HCT116 (cell line): ENCODE data around the gene BORA. TPM values are rescaled to one million over a fixed set of nuclear protein-coding genes. Genes with fewer than 3 reads are reported as not detected.

Source experiments
- ATAC-seq: fragments of 200-7000 bp; cut with Tn5 transposase; 2 replicates; pipeline ENCODE4 v1.9.1; 2020; ENCODE audit warnings: mild to moderate bottlenecking, moderate library complexity
- BruUV-seq: library from RNA; stranded (reverse); fragments of 400-500 nt; replicated peaks from 2 replicates; lab custom pipeline; 2021; lab: Mats Ljungman, UMichigan
- CTCF ChIA-PET: fragments of 300-600 bp; sonication (Branson Sonifier 250); formaldehyde crosslinking; loops from one replicate; lab custom pipeline; 2021; ENCODE audit warnings: antibody characterized with exemption; lab: Charles Lee
- POLR2A ChIA-PET: fragments of 300-600, 350-600 bp; sonication (Branson Sonifier 250); formaldehyde crosslinking; loops from one replicate; lab custom pipeline; 2021; ENCODE audit warnings: antibody characterized with exemption; lab: Charles Lee
- RAD21 ChIA-PET, 2 experiments: fragments of 300-600 bp; sonication (Branson Sonifier 250); formaldehyde crosslinking; loops; one replicate each; lab custom pipeline; 2023; ENCODE audit warnings: low total read pairs in 2 of 2; ENCODE audit not compliant: uncharacterized antibody in 2 of 2, unreplicated experiment in 2 of 2, low non-redundant PET in 1 of 2; lab: Charles Lee
- DNase-seq: peaks from one replicate; pipeline ENCODE4 v3.0.0-alpha.2; 2010; ENCODE audit warnings: low read depth, low spot score
- H2AFZ ChIP-seq: fragments of 200-600 bp; shearing (Covaris generic), sonication (generic); 2 replicates; pipeline ENCODE4 v1.6.1; 2017; ENCODE audit warnings: low read depth, mixed run types, mixed read lengths, antibody characterized with exemption, low read length; ENCODE audit not compliant: poor library complexity, severe bottlenecking
- H3K27ac ChIP-seq: 2 replicates; pipeline ENCODE4 v1.5.1; 2012; ENCODE audit warnings: low read depth, low read length
- H3K27me3 ChIP-seq: fragments of 200-600 bp; sonication (generic); 2 replicates; pipeline ENCODE4 v1.6.1; 2016; ENCODE audit warnings: mixed run types, low read length, mixed read lengths; ENCODE audit not compliant: insufficient read depth
- H3K36me3 ChIP-seq, 2 experiments: fragments of 200-500 bp in 1 of 2; fragments of 200-600 bp in 1 of 2; sonication (Bioruptor generic) in 1 of 2; sonication (generic) in 1 of 2; 2 replicates each; pipeline versions ENCODE4 v1.5.1 to v1.6.1; 2014 to 2016; ENCODE audit warnings: low read length in 2 of 2, inconsistent platforms in 1 of 2, mixed read lengths in 1 of 2, mixed run types in 1 of 2; ENCODE audit not compliant: insufficient read depth in 2 of 2, control insufficient read depth in 1 of 2
- H3K4me1 ChIP-seq, 2 experiments: fragments of 200-600 bp in 1 of 2; sonication (generic) in 1 of 2; 2 replicates each; pipeline versions ENCODE4 v1.5.1 to v1.6.1; 2012 to 2017; ENCODE audit warnings: low read length in 2 of 2, inconsistent platforms in 1 of 2, mild to moderate bottlenecking in 1 of 2, mixed read lengths in 1 of 2, mixed run types in 1 of 2, moderate library complexity in 1 of 2; ENCODE audit not compliant: insufficient read depth in 2 of 2, control insufficient read depth in 1 of 2
- H3K4me2 ChIP-seq: fragments of 200-600 bp; sonication (generic); 2 replicates; pipeline ENCODE4 v1.6.1; 2017; ENCODE audit warnings: mixed run types, low read length, mixed read lengths
- H3K4me3 ChIP-seq, 2 experiments: fragments of 200-600 bp in 1 of 2; sonication (generic) in 1 of 2; replicated peaks in 1 of 2; 2 replicates each; pipeline ENCODE4 v1.5.1; 2011 to 2016; ENCODE audit warnings: low read length in 2 of 2, control low read depth in 1 of 2, low read depth in 1 of 2, mild to moderate bottlenecking in 1 of 2, mixed read lengths in 1 of 2, mixed run types in 1 of 2
- H3K79me2 ChIP-seq: fragments of 200-600 bp; sonication (generic); 2 replicates; pipeline ENCODE4 v1.6.1; 2017; ENCODE audit warnings: mild to moderate bottlenecking, mixed run types, low read length, moderate library complexity, mixed read lengths; ENCODE audit not compliant: insufficient read depth
- H3K9ac ChIP-seq: fragments of 200-600 bp; sonication (generic); 2 replicates; pipeline ENCODE4 v1.6.1; 2016; ENCODE audit warnings: low read length, mixed read lengths
- H3K9me2 ChIP-seq: fragments of 200-600 bp; sonication (generic), shearing (Covaris generic); 2 replicates; pipeline ENCODE4 v1.6.1; 2017; ENCODE audit warnings: mixed run types, mild to moderate bottlenecking, moderate library complexity; ENCODE audit not compliant: insufficient read depth
- H3K9me3 ChIP-seq, 2 experiments: fragments of 200-500 bp in 1 of 2; fragments of 200-600 bp in 1 of 2; sonication (Bioruptor generic) in 1 of 2; sonication (generic) in 1 of 2; 2 replicates each; pipeline ENCODE4 v1.6.1; 2014 to 2017; ENCODE audit warnings: low read length in 2 of 2, mixed read lengths in 2 of 2, inconsistent platforms in 1 of 2, low read depth in 1 of 2, mild to moderate bottlenecking in 1 of 2, mixed run types in 1 of 2, moderate library complexity in 1 of 2; ENCODE audit not compliant: control insufficient read depth in 1 of 2, insufficient read depth in 1 of 2
- H4K20me1 ChIP-seq: fragments of 200-600 bp; sonication (generic), shearing (Covaris generic); 2 replicates; pipeline ENCODE4 v1.6.1; 2017; ENCODE audit warnings: mixed run types, mild to moderate bottlenecking, moderate library complexity; ENCODE audit not compliant: insufficient read depth
- ATF3 ChIP-seq: IDR thresholded peaks from 2 replicates; pipeline ENCODE4 v1.6.1; 2012
- CEBPB ChIP-seq: IDR thresholded peaks from 2 replicates; pipeline ENCODE4 v1.6.1; 2012; ENCODE audit warnings: low read depth
- CTCF ChIP-seq, 3 experiments: fragments of 200-600 bp in 1 of 3; sonication (generic) in 1 of 3; IDR thresholded peaks in 2 of 3; conservative IDR thresholded peaks in 1 of 3; 2 replicates each; pipeline ENCODE4 v1.5.1; 2012 to 2017; ENCODE audit warnings: low read depth in 2 of 3, low read length in 2 of 3, antibody characterized with exemption in 1 of 3, borderline replicate concordance in 1 of 3, control low read depth in 1 of 3, mild to moderate bottlenecking in 1 of 3, mixed read lengths in 1 of 3, mixed run types in 1 of 3, moderate library complexity in 1 of 3; ENCODE audit not compliant: insufficient read depth in 1 of 3
- EGR1 ChIP-seq: IDR thresholded peaks from 2 replicates; pipeline ENCODE4 v1.6.1; 2012; ENCODE audit warnings: low read depth
- ELF1 ChIP-seq: IDR thresholded peaks from 2 replicates; pipeline ENCODE4 v1.6.1; 2012; ENCODE audit warnings: low read depth, borderline replicate concordance
- EZH2 ChIP-seq: fragments of 200-600 bp; sonication (generic); IDR thresholded peaks from 2 replicates; pipeline ENCODE4 v1.6.1; 2017; ENCODE audit warnings: antibody characterized with exemption, mixed run types
- EZH2phosphoT487 ChIP-seq: fragments of 200-600 bp; IDR thresholded peaks from 2 replicates; pipeline ENCODE4 v1.6.1; 2018; ENCODE audit warnings: antibody characterized with exemption, borderline replicate concordance
- FOSL1 ChIP-seq: IDR thresholded peaks from 2 replicates; pipeline ENCODE4 v1.6.1; 2012; ENCODE audit warnings: low read depth
- JUND ChIP-seq: IDR thresholded peaks from 2 replicates; pipeline ENCODE4 v1.6.1; 2012
- MAX ChIP-seq: IDR thresholded peaks from 2 replicates; pipeline ENCODE4 v1.6.1; 2012
- POLR2A ChIP-seq: IDR thresholded peaks from 2 replicates; pipeline ENCODE4 v1.7.0; 2011; ENCODE audit warnings: borderline replicate concordance; ENCODE audit not compliant: insufficient read depth, insufficient read length; ENCODE audit errors: extremely low read depth
- POLR2AphosphoS5 ChIP-seq: IDR thresholded peaks from 2 replicates; pipeline ENCODE4 v1.6.1; 2011; ENCODE audit warnings: mild to moderate bottlenecking, low read depth, low read length, moderate library complexity
- REST ChIP-seq: IDR thresholded peaks from 2 replicates; pipeline ENCODE4 v1.6.1; 2012; ENCODE audit warnings: low read depth
- TCF7L2 ChIP-seq: IDR thresholded peaks from 2 replicates; pipeline ENCODE4 v1.7.0; 2011; ENCODE audit warnings: borderline replicate concordance, inconsistent platforms; ENCODE audit not compliant: insufficient read depth, insufficient read length; ENCODE audit errors: extremely low read depth
- ZNF274 ChIP-seq: fragments of 200-500 bp; sonication (Bioruptor generic); IDR thresholded peaks from 2 replicates; pipeline ENCODE4 v1.6.1; 2014; ENCODE audit warnings: mild to moderate bottlenecking, low read depth, low read length, inconsistent platforms
- intact Hi-C: fragments of 100-400 bp; cut with micrococcal nuclease; formaldehyde crosslinking; loops from 2 replicates; pipeline ENCODE4 v1.10.0; 2022
- total RNA-seq: library from RNA; stranded (reverse); gene quantifications from one replicate; pipeline ENCODE4 v1.2.1, GENCODE V29; 2021; ENCODE audit not compliant: unreplicated experiment

BORA gene
- total RNA-seq, 1 experiment from 2014 or later: 27.6 TPM

- RAD21 ChIA-PET: no interaction called here
- no peak overlapping the region for H3K4me2 ChIP-seq
- no peaks in the 10 kb centered on the region for H3K27me3 ChIP-seq
- no TSS peak for BruUV-seq
- no peak overlapping the region for H3K9ac ChIP-seq
- H2AFZ ChIP-seq: no peak overlapping the region
- H3K79me2 ChIP-seq: no peaks in the 10 kb centered on the region
- no peaks in the 10 kb centered on the region for H3K9me3 ChIP-seq
- CTCF ChIA-PET: no interaction called here
- ATAC-seq (no peak), DNase-seq (no peak)
- no peak for TF ChIP-seq CEBPB
- TF ChIP-seq EZH2phosphoT487: no peak
- no peak for TF ChIP-seq ELF1
- no peak for TF ChIP-seq ATF3
- TF ChIP-seq CTCF (IDR thresholded peaks at IDR 0.05 in 2 of 3, conservative IDR thresholded peaks at IDR 0.05 in 1 of 3; ENCODE audit: borderline replicate concordance in 1 of 3, insufficient read depth in 1 of 3, low read depth in 2 of 3, low read length in 2 of 3): no peak
- TF ChIP-seq POLR2A: no peak
- TF ChIP-seq JUND: no peak
- TF ChIP-seq POLR2AphosphoS5: no peak
- H3K4me1 ChIP-seq: no peaks in the 10 kb centered on the region
- no peak overlapping the region for H3K4me3 ChIP-seq
- no peak overlapping the region for H3K27ac ChIP-seq
- no peaks in the 10 kb centered on the region for H4K20me1 ChIP-seq
- POLR2A ChIA-PET: no interaction called here
- H3K9me2 ChIP-seq: no peaks in the 10 kb centered on the region
- intact Hi-C loops: no loop called here
- no peaks in the 10 kb centered on the region for H3K36me3 ChIP-seq
These were observed 27.2 kb upstream of the BORA start for GRCh38 chr13:72700509-72700908.

- POLR2A ChIA-PET: no interaction called here
- no peak for TF ChIP-seq CEBPB
- TF ChIP-seq FOSL1: no peak
- TF ChIP-seq EZH2: no peak
- TF ChIP-seq ZNF274: no peak
- no peak for TF ChIP-seq EGR1
- no peak for TF ChIP-seq TCF7L2
- no peak for TF ChIP-seq JUND
- no peak for TF ChIP-seq MAX
- no peak for TF ChIP-seq REST
- no peak for TF ChIP-seq ELF1
- TF ChIP-seq ATF3: no peak
- no peak for TF ChIP-seq EZH2phosphoT487
These were observed 10.9 kb upstream of the BORA start for GRCh38 chr13:72716776-72717175.

More at GRCh38 chr13:72716776-72717175, 10.9 kb upstream of the BORA start:
- ChIA-PET CTCF (no interaction called here), RAD21 (no interaction called here)
- Histone ChIP-seq H2AFZ (no peak overlapping the region), H3K4me1 (no peaks in the 10 kb centered on the region), H4K20me1 (no peaks in the 10 kb centered on the region), H3K4me2 (no peak overlapping the region), H3K4me3 (no peak overlapping the region), H3K9me2 (no peaks in the 10 kb centered on the region), H3K27me3 (no peaks in the 10 kb centered on the region), H3K9ac (no peak overlapping the region), H3K27ac (no peak overlapping the region), H3K79me2 (peaks cover 92% of the 10 kb centered on the region), H3K9me3 (no peaks in the 10 kb centered on the region), H3K36me3 (0 out of 4 replicates have a peak, but pooled peaks cover 0 to 4% of the 10 kb centered on the region in 2 experiments)
- ATAC-seq: no peak
- BruUV-seq: no TSS peak
- DNase-seq: no peak
- intact Hi-C loops: no loop called here
